RKO (cell line): ENCODE measurements around the gene NUP210.
"Not testable (repeated sequence)": the region's sequence is repeated elsewhere in the genome, so short reads cannot be mapped to it uniquely, and the experiment has no call there.

Experiments
- DNase-seq: peaks from one replicate; pipeline ENCODE4 v3.0.0-alpha.2; 2016; ENCODE audit warnings: low spot score

The NUP210 gene

DNA sequence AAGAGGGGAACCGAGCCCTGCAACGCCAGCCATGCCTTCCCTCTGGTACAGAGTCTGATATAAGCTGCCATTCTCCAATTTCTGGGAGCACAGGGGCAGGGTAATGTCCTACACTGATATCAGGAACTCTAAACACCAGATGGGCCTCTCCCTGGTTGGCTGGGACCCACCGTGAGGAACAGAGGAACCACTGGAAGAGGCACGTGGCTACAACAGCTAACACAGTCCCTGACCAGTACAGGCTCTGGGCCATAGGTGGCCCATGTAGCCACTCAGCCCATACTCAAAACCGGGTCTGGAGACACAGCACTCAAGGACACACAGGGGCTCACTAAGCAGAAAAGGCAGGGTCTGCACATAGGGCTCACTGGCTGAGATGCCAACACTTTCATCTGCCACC is 13.9 kb downstream of the NUP210 start:
- DNase-seq, result no peak

DNA sequence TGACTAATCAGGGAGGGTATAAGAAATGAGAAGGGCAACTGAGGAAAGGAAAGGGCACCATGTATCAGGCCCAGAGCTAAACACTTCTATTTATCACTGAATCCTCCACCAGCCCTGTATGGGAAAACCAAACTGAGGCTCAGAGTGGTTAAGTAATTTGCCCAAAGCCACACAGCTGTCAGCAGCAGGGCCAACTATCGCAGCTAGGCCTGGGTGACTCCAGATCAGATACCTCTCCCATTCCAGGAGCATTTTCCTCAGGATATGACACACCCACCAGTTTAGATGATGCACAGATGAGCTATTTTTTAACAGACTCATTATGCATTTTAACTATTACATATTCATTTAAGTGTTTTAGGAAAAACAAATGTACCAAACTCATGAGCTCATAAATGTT is 14.5 kb downstream of the NUP210 start:
- DNase-seq, result peak; percentile 76

- no peak for DNase-seq
These were observed 15.3 kb downstream of the NUP210 start for GRCh38 chr3:13404626-13405452.

GRCh38 chr3:13403847-13404246 is 16.3 kb downstream of the NUP210 start:
- no peak for DNase-seq

DNA sequence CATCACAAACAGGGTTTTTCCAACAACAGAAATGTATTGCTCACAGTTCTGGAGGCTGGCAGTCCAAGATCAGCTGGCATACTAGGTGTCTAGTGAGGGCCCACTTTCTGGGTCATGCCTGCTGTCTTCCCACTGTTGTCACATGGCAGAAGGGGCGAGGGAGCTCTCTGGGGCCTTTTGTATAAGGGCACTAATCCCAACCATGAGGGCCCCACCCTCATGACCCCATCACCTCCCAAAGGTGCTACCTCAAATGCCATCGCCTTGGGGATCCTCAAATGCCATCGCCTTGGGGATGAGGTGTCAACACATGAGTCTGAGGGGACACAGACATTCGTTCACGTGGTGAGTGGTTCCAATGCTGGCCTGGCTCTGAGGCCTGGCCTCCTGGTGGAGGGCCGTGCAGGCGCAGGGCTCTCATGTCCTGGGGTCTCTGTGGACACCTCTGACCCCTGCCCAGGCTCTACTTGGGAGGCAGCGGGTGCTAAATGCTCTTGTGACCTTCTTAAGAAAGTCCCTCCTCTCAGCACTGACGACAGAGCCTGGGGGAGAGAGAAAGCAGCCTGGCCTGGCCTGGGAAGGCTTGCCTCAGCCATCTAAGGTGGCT is 16.8 kb downstream of the NUP210 start:
- DNase-seq, result no peak

- no peak for DNase-seq
These were observed 19.0 kb downstream of the NUP210 start for GRCh38 chr3:13401149-13401548.

DNA sequence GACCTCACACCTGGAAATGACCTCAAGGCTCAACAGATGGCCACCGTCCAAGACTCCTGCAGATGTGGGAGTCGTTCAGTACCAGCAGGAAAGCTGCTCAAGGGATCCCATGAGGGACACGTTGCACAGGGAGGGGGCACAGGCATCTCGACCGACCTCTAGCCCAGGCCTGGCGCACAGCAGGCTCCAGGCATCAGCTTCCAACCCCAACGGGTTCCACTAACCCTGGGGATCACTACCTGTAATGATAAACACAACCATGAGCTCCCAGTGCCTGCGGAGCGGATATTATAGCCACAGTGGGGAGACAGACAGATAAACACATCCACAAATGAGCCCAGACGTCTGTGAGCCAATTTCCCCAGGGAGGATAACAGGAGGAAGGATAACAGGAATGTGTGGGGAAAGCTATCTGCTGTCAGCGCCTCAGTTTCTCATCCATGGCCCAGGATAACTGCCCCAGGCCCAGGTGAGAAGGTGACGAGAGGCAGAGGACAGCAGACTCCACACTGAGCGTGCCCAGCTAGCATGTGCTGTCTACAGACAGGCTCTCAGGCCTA is 19.9 kb downstream of the NUP210 start:
- DNase-seq, result no peak

- no peak for DNase-seq
These were observed 20.5 kb downstream of the NUP210 start for GRCh38 chr3:13399603-13400002.

- no peak for DNase-seq
These were observed 22.8 kb downstream of the NUP210 start for GRCh38 chr3:13397316-13397715.

DNA sequence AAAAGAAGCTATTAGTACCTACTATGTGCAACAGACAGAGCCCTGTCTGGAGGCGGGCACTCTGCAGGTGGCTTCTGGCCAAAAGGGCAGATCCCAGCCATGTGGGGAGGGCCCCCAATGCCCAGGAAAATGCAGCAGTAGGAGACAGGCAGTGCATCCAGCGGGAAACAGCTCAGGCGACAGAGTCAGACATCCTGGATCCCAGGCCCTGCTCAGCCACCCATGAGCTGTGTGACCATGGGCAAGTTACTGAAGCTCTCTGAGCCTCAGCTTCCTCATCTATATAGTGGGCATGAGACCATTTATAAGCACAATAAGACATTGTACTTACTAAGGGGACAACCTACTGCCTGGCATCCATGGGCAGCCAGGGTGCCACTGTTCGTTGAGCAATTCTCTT is 25.8 kb downstream of the NUP210 start:
- DNase-seq, result no peak

DNA sequence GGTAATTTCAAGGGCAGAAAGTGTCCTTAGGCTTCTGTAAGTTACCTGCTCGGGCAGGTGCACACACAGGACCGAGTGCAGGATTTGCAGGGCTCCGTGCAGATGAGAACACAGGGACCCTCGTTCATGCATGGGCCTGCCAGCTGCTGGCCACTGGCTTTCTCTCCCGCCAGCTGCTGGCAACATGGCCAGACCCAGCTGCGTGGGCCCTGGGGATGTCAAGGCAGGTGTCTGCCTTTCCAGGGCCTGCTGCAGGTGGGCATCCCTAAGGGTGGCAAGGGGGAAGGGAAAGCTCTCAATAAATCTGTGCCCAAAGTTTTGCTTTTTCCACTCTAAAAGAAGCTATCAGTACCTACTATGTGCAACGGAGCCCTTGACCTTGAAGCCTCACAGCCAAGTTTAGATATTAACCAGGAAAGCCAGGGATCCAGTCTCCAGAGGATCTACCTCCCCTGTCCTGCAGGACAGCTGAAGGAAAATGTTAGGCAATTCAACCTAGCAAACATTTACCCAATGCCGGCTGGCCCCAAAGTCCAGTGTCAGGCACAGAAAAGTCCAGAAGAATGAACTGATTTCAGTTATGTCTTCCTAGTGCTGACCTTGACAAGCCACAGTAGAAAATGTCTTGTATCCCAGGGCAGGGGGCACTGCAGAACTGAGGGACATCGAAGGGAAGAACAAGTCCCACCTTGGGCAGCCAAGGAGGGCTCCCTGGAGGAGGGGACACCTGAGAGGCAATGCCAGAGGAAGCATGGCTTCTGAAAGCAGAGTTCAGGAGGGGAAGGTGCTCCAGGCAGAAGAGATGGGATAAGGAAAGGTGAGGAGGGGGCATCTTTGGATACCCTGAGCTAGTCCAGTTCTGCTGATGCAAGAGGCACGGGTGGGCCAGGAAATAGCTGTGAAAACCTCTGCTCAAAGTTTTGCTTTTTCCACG is 26.4 kb downstream of the NUP210 start:
- DNase-seq, result no peak

DNA sequence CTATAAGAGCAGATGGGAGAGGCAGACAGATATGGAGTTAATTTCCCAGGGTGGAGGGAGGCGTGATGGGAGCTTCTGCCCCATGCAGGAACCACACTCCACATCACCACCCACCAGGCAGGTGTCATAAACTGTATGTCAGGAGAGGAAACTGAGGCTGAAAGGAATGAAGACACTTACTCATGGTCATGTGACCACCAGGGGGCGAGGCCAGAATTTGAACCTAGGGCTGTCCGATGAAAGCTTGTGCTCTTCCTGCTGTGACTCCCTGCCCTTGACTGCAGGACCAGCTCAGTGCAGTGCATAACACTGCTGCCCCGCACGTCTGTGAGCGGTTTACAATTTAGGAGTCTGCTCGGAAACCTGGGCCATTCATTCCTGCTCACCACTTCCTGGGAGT is 28.8 kb downstream of the NUP210 start:
- DNase-seq, result no peak

DNA sequence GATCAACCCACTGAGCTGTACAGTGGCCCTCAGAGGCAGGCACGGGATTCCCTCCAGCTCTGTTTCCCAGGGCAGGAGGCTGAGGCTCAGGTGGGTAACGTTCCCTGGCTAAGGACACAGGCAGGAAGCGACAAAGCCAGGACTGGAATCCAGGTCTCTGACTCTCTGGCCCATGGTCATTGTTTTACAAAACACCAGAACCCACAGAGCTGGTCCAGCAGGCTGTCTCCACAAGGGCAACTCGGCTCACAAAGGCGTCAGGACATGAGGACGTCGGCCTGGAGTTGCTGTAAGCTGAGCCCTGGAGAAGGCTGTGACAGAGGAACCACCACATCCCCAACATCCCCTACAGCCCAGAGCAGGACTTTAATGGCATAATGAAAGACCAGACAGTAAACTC is 30.7 kb downstream of the NUP210 start:
- no peak for DNase-seq

DNA sequence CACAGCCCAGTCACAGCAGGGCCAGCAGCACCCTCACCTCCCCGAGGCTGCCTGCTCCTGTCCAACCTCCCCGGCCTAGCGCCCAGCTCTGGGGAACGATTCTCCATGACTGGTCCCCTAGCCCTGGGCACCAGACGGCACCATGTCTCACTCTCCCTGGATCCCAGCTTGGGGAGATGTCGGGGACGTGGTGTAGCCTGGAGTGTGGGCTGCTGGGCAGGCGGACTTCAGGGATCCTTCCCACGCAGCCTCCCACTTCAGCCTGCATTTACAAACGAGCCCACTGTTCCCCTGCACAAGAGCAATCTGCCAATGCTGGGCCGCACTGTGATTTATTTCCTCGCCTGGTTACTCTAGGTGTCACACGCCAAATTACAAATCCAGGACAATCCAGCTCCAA is 31.3 kb downstream of the NUP210 start:
- no peak for DNase-seq

GRCh38 chr3:13385373-13385965 is 34.7 kb downstream of the NUP210 start:
- no peak for DNase-seq

DNA sequence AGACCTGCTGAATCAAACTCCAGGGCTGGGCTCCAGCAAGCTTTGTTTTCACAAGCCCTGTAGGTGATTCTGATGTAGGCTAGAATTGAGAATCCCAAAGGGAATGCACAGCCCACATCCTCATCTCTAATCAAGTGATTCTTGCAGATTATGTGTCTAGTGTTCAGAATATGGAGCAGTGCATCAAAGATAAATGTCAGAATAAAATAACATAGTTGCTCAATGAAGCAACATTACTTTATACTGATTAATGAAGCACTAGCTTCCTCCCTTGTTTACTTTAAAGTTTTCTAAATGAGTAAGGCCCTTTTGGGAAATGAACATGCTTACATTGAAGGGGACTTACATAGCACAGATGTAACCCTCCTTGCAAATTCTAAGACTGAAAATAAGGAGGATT is 39.2 kb downstream of the NUP210 start:
- no peak for DNase-seq

DNA sequence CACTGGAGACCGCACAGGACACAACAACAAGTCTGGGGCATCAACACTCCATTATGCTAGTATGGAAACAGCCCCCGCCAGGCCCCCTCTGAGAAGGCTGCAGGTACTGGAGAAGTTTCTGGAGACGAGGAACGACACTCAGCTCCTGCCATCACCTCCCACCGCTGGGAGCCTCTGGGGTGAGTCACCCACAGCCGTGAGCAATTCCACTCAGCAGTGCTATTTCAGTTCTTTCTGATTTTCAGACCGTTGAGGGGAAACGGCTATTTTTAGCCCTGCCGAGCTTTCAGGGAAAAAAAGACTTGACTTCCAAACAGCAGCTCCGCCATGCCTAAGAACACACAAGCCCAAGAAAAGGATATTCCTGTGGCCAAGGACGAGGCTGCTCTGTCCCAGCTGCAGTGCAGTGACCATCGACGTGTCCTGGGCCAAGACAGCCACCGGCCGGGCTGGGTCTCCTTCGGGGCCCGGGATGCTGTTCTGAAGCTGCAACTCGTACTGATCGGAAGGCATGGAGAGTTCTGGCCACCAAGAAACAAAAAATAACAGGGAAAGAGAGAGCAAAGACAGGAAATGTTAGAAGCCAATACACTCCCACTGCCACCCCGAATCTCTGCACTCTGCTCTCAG is 40.8 kb downstream of the NUP210 start:
- DNase-seq, result peak; percentile 11

GRCh38 chr3:13378155-13378554 is 42.0 kb downstream of the NUP210 start:
- DNase-seq, result no peak

DNA sequence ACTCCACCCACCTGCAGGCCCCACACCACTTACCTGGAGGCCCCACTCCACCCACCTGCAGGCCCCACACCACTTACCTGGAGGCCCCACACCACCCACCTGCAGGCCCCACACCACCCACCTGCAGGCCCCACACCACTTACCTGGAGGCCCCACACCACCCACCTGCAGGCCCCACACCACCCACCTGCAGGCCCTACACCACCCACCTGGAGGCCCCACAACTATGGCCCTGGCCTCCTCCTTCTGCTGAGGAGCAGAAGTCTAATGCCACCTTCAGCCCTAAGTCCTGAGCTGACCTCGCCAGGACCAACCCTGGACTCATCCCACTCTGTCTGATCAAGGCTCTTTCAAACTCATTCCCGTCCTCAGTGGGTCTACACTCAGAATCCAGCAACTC is 42.4 kb downstream of the NUP210 start:
- not testable (repeated sequence) for DNase-seq

DNA sequence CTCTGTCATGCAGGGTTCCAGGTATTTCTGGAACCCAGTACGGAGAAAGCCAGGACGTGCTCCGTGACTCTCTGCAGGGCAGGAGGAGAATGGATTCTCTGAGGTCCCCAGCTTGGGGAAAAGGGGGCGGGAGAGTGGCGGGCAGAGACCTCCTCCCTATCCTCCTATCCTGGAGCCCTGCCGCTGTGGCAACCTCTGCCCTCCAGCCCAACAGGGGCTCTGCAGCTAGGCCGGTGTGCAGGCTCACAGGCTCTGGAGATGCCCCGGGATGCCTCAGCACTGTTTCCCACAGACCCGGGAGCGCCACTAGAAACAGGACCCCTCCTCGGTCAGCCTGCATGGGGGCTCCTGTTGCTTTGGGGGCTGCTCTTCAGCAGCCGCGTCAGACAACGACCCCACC is 43.1 kb downstream of the NUP210 start:
- no peak for DNase-seq

DNA sequence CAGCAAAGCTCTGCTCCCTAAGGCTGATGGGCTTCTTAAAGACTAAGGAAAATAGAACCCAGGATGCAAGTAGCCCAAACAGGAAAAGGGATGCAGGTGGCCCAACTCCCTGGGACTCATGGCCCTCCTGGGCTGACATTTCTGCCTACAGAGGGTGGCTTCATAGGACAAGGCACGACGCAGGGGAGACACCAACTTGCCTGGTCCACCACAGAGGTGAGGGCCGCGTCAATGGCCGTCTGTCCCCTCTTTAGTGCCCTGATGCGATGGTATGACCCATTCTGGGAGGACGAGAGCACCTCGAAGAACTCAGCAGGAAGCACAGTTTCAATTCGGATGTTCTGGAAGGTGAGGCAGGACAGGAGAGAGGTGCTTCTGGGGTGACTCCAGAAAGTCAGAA is 44.0 kb downstream of the NUP210 start:
- no peak for DNase-seq

DNA sequence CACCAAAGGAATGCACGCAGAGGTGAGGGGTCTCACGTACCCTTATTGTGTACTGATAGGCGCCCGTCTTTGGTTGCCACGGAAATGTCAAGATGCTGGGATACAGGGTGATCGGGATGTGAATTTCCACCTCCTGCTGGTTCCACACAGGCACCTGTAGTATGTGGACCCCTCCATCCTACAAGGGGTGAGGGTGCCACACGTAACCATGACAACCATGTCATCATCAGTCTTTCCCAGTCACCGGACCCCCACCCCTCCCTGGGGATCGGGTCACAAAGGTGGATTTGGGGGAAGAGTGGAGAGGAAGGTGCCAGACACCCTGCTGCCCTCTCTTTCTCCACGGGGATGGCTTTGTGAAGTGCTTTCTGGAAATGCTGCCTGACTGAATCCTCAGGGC is 44.7 kb downstream of the NUP210 start:
- no peak for DNase-seq
